ENCODE results near the gene PRG2.

PRG2 gene

DNA sequence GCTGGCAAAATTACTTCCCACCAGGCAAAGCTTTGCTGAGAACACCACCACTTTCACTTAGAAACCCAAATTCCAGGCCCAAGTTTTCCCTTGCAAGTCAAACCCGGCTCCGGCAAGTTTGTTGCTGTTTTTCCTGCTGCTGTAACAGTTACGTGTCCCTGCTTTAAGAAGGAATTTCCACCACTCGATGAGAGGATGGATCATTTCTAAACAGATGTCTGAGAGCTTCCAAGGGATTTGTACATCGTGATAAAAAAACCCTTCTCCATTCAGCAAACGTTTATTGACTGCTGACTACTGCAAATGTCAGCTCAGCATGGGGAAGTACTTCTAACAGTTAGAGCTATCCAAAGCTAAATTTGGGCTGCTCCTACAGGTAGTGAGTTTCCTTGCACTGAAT is 32.6 kb downstream of the PRG2 start:
- Histone ChIP-seq H3K4me1 (ENCODE audit: control insufficient read depth, insufficient read depth, low read length, unreplicated experiment) (no peaks in the 10 kb centered on the region), H3K4me3 (ENCODE audit: low read depth, low read length) (no peak overlapping the region), H3K27me3 (ENCODE audit: insufficient read depth, low read length) (peaks cover 12% of the 10 kb centered on the region), H3K79me2 (ENCODE audit: control insufficient read depth, insufficient read depth, low read length, unreplicated experiment) (no peaks in the 10 kb centered on the region), H3K27ac (ENCODE audit: low read depth, low read length) (no peak overlapping the region), H2AFZ (ENCODE audit: low read length, unreplicated experiment) (no peak overlapping the region), H3K36me3 (ENCODE audit: insufficient read depth, low read length) (no peaks in the 10 kb centered on the region)

- Histone ChIP-seq H3K27me3 (ENCODE audit: insufficient read depth, low read length) (peaks cover 12% of the 10 kb centered on the region), H3K79me2 (ENCODE audit: control insufficient read depth, insufficient read depth, low read length, unreplicated experiment) (no peaks in the 10 kb centered on the region), H3K36me3 (ENCODE audit: insufficient read depth, low read length) (no peaks in the 10 kb centered on the region), H2AFZ (ENCODE audit: low read length, unreplicated experiment) (no peak overlapping the region), H3K27ac (ENCODE audit: low read depth, low read length) (no peak overlapping the region), H3K4me3 (ENCODE audit: low read depth, low read length) (no peak overlapping the region), H3K4me1 (ENCODE audit: control insufficient read depth, insufficient read depth, low read length, unreplicated experiment) (no peaks in the 10 kb centered on the region)
Measured at GRCh38 chr11:57357310-57357709, 33.1 kb downstream of the PRG2 start.

- Histone ChIP-seq H3K36me3 (ENCODE audit: insufficient read depth, low read length) (peaks cover 4% of the 10 kb centered on the region; the same call in 1 of the 2 replicates), H3K4me1 (ENCODE audit: control insufficient read depth, insufficient read depth, low read length, unreplicated experiment) (no peaks in the 10 kb centered on the region), H2AFZ (ENCODE audit: low read length, unreplicated experiment) (no peak overlapping the region), H3K27me3 (ENCODE audit: insufficient read depth, low read length) (peaks cover 7% of the 10 kb centered on the region; the same call in 1 of the 2 replicates), H3K79me2 (ENCODE audit: control insufficient read depth, insufficient read depth, low read length, unreplicated experiment) (no peaks in the 10 kb centered on the region), H3K4me3 (ENCODE audit: low read depth, low read length) (no peak overlapping the region), H3K27ac (ENCODE audit: low read depth, low read length) (no peak overlapping the region)
Measured at GRCh38 chr11:57356268-57356667, 34.2 kb downstream of the PRG2 start.

DNA sequence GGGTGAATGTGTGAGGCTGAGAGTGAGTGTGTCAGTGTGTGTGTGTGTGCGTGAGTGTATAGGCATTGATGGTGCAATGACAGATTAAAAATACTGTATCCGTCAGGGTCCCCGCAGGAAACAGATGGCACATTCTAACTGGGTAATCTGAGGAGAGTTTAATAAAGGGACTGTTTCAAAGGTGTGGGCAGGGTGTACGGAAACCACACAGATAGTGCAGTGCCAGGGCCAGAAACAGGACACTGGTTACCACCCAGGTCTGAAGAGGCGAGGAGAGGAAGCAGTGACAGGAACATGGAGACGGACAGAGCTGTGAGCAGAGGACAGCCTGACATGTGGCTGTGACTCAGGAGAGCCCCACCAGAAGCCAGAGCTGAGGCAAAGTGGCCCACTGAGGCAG is 35.8 kb downstream of the PRG2 start:
- H3K4me3 ChIP-seq (ENCODE audit: low read depth, low read length): no peak overlapping the region
- no peak overlapping the region for H3K27ac ChIP-seq (ENCODE audit: low read depth, low read length)
- H3K79me2 ChIP-seq (ENCODE audit: control insufficient read depth, insufficient read depth, low read length, unreplicated experiment): no peaks in the 10 kb centered on the region
- H3K27me3 ChIP-seq (ENCODE audit: insufficient read depth, low read length): peaks cover 7% of the 10 kb centered on the region; the same call in 1 of the 2 replicates
- peaks cover under 1% of the 10 kb centered on the region for H3K4me1 ChIP-seq (ENCODE audit: control insufficient read depth, insufficient read depth, low read length, unreplicated experiment)
- no peak overlapping the region for H2AFZ ChIP-seq (ENCODE audit: low read length, unreplicated experiment)
- peaks cover 6% of the 10 kb centered on the region; the same call in 1 of the 2 replicates for H3K36me3 ChIP-seq (ENCODE audit: insufficient read depth, low read length)

- no peaks in the 10 kb centered on the region for H3K79me2 ChIP-seq (ENCODE audit: control insufficient read depth, insufficient read depth, low read length, unreplicated experiment)
- H3K4me1 ChIP-seq (ENCODE audit: control insufficient read depth, insufficient read depth, low read length, unreplicated experiment): peaks cover 5% of the 10 kb centered on the region
- no peak overlapping the region for H3K27ac ChIP-seq (ENCODE audit: low read depth, low read length)
- peaks cover 6% of the 10 kb centered on the region; the same call in 1 of the 2 replicates for H3K36me3 ChIP-seq (ENCODE audit: insufficient read depth, low read length)
- H3K27me3 ChIP-seq (ENCODE audit: insufficient read depth, low read length): peaks cover 7% of the 10 kb centered on the region; the same call in 1 of the 2 replicates
- H2AFZ ChIP-seq (ENCODE audit: low read length, unreplicated experiment): no peak overlapping the region
- H3K4me3 ChIP-seq (ENCODE audit: low read depth, low read length): no peak overlapping the region
Measured at GRCh38 chr11:57353852-57354251, 36.6 kb downstream of the PRG2 start.

- peaks cover 7% of the 10 kb centered on the region; the same call in 1 of the 2 replicates for H3K27me3 ChIP-seq (ENCODE audit: insufficient read depth, low read length)
- peaks cover 5% of the 10 kb centered on the region for H3K4me1 ChIP-seq (ENCODE audit: control insufficient read depth, insufficient read depth, low read length, unreplicated experiment)
- H3K27ac ChIP-seq (ENCODE audit: low read depth, low read length): no peak overlapping the region
- H3K79me2 ChIP-seq (ENCODE audit: control insufficient read depth, insufficient read depth, low read length, unreplicated experiment): no peaks in the 10 kb centered on the region
- H2AFZ ChIP-seq (ENCODE audit: low read length, unreplicated experiment): no peak overlapping the region
- no peak overlapping the region for H3K4me3 ChIP-seq (ENCODE audit: low read depth, low read length)
- peaks cover 6% of the 10 kb centered on the region; the same call in 1 of the 2 replicates for H3K36me3 ChIP-seq (ENCODE audit: insufficient read depth, low read length)
Measured at GRCh38 chr11:57353446-57353845, 37.0 kb downstream of the PRG2 start.

GRCh38 chr11:57353036-57353435 is 37.4 kb downstream of the PRG2 start:
- H3K36me3 ChIP-seq (ENCODE audit: insufficient read depth, low read length): peaks cover 6% of the 10 kb centered on the region; the same call in 1 of the 2 replicates
- H3K27me3 ChIP-seq (ENCODE audit: insufficient read depth, low read length): peaks cover 7% of the 10 kb centered on the region; the same call in 1 of the 2 replicates
- no peak overlapping the region for H3K27ac ChIP-seq (ENCODE audit: low read depth, low read length)
- H2AFZ ChIP-seq (ENCODE audit: low read length, unreplicated experiment): no peak overlapping the region
- no peaks in the 10 kb centered on the region for H3K79me2 ChIP-seq (ENCODE audit: control insufficient read depth, insufficient read depth, low read length, unreplicated experiment)
- no peak overlapping the region for H3K4me3 ChIP-seq (ENCODE audit: low read depth, low read length)
- H3K4me1 ChIP-seq (ENCODE audit: control insufficient read depth, insufficient read depth, low read length, unreplicated experiment): peaks cover 5% of the 10 kb centered on the region

- Histone ChIP-seq H3K4me3 (ENCODE audit: low read depth, low read length) (no peak overlapping the region), H3K36me3 (ENCODE audit: insufficient read depth, low read length) (peaks cover 6% of the 10 kb centered on the region; the same call in 1 of the 2 replicates), H3K27ac (ENCODE audit: low read depth, low read length) (no peak overlapping the region), H2AFZ (ENCODE audit: low read length, unreplicated experiment) (no peak overlapping the region), H3K27me3 (ENCODE audit: insufficient read depth, low read length) (peaks cover 7% of the 10 kb centered on the region; the same call in 1 of the 2 replicates), H3K4me1 (ENCODE audit: control insufficient read depth, insufficient read depth, low read length, unreplicated experiment) (peaks cover 5% of the 10 kb centered on the region), H3K79me2 (ENCODE audit: control insufficient read depth, insufficient read depth, low read length, unreplicated experiment) (no peaks in the 10 kb centered on the region)
Measured at GRCh38 chr11:57349491-57350274, 40.8 kb downstream of the PRG2 start.

- no peaks in the 10 kb centered on the region for H3K79me2 ChIP-seq (ENCODE audit: control insufficient read depth, insufficient read depth, low read length, unreplicated experiment)
Measured at GRCh38 chr11:57348636-57349313, 41.7 kb downstream of the PRG2 start.

GRCh38 chr11:57348052-57348451 is 42.4 kb downstream of the PRG2 start:
- Histone ChIP-seq H3K79me2 (ENCODE audit: control insufficient read depth, insufficient read depth, low read length, unreplicated experiment) (no peaks in the 10 kb centered on the region), H2AFZ (ENCODE audit: low read length, unreplicated experiment) (no peak overlapping the region), H3K27me3 (ENCODE audit: insufficient read depth, low read length) (peaks cover 7% of the 10 kb centered on the region; the same call in 1 of the 2 replicates), H3K4me1 (ENCODE audit: control insufficient read depth, insufficient read depth, low read length, unreplicated experiment) (peaks cover 5% of the 10 kb centered on the region), H3K27ac (ENCODE audit: low read depth, low read length) (no peak overlapping the region), H3K4me3 (ENCODE audit: low read depth, low read length) (no peak overlapping the region), H3K36me3 (ENCODE audit: insufficient read depth, low read length) (peaks cover 6% of the 10 kb centered on the region; the same call in 1 of the 2 replicates)

More at GRCh38 chr11:57348636-57349313, 41.7 kb downstream of the PRG2 start:
- Histone ChIP-seq H3K4me1 (ENCODE audit: control insufficient read depth, insufficient read depth, low read length, unreplicated experiment) (peaks cover 5% of the 10 kb centered on the region), H3K36me3 (ENCODE audit: insufficient read depth, low read length) (peaks cover 6% of the 10 kb centered on the region; the same call in 1 of the 2 replicates), H2AFZ (ENCODE audit: low read length, unreplicated experiment) (no peak overlapping the region), H3K27me3 (ENCODE audit: insufficient read depth, low read length) (peaks cover 7% of the 10 kb centered on the region; the same call in 1 of the 2 replicates), H3K27ac (ENCODE audit: low read depth, low read length) (no peak overlapping the region), H3K4me3 (ENCODE audit: low read depth, low read length) (no peak overlapping the region)
